GM18951 (cell line): ENCODE data around the gene PRR23C.

Experiments used
- POLR2A ChIP-seq: IDR thresholded peaks from 4 replicates; pipeline ENCODE4 v1.6.1; 2011; ENCODE audit warnings: mild to moderate bottlenecking; ENCODE audit not compliant: insufficient read length, insufficient read depth; ENCODE audit errors: extremely low read depth
- in situ Hi-C: fragments of 300-500 bp; cut with MboI; formaldehyde crosslinking; loops from one replicate; pipeline ENCODE4 v1.12.0; 2022; ENCODE audit warnings: low sequenced_read_pairs, mixed read lengths, inconsistent platforms; ENCODE audit not compliant: unreplicated experiment

Gene PRR23C

GRCh38 chr3:139024968-139025367, 19.7 kb downstream of the PRR23C start:
- in situ Hi-C loops = no loop called here
- TF ChIP-seq POLR2A = no peak

GRCh38 chr3:139020868-139021234, 23.8 kb downstream of the PRR23C start, which contains the start of gene PRR23B:
TSS of gene PRR23B (minus strand) at chr3:139020926. CDS start at chr3:139020661, 265 bp downstream.
- in situ Hi-C loops = no loop called here
- TF ChIP-seq POLR2A = no peak

- in situ Hi-C loops = no loop called here
- TF ChIP-seq POLR2A = no peak
Observed at GRCh38 chr3:139020036-139020867, 24.4 kb downstream of the PRR23C start.

- no peak for TF ChIP-seq POLR2A
- in situ Hi-C loops = no loop called here
Observed at GRCh38 chr3:139016430-139017048, 28.2 kb downstream of the PRR23C start.

DNA sequence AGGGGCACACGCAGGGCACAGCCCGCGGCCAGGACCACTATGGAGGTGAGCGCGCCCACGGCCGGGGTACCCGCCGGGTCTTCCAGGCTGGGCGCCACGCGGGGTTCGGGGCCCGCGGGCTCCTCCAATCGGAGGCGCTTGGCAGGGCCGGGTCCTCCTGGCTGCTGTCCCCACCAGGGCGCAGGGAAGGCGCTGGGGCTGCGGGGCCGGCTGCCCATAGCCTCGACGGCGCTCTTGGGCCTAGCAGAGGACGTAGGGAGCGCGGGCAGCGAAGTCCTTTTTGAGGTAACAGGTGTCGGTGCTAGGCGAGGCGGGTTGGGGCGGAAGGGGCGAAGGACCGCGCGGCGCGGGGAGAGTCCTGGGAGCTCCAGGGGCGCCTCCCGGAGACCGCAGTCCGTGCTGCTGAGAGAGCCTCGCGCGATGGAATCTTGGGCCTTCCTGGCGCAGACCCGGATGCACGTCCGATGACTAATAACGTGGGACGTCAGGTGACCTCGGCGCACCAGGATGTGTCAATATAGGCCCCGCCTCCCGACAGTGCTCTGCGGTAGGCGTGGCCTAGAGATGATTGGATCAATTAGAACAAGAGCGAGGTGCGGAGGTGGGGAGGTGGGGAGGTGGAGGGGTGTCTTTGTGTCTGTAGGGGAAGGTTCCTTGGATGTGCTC, 38.5 kb downstream of the PRR23C start, which contains the start of gene PRR23A:
Gene PRR23A (minus strand): TSS at position 218 of the 666 bp plus-strand sequence. CDS start 0 bp downstream, at position 218.
- in situ Hi-C loops = no loop called here
- TF ChIP-seq POLR2A = no peak

GRCh38 chr3:139005356-139005993, 39.2 kb downstream of the PRR23C start:
- TF ChIP-seq POLR2A = no peak
- in situ Hi-C loops = no loop called here

DNA sequence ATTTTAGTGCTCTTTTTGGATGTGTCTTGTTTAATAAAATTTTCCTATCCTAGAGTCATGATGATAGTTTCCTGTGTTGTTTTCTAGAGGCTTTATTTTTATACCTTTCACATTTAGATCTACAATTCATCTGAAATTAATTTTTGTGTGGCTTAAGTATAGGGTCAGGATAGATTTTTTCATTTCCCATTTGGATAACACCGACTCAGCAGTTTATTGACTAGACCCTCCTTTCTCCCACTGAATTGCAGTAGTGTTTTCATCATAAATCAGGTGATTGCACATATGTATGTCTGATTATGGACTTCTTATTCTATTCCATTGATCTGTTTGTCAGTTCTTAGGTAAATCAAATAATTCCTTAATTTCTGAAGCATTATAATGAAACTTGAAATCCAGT, 49.0 kb downstream of the PRR23C start:
- in situ Hi-C loops = no loop called here

More for the DNA sequence above, 49.0 kb downstream of the PRR23C start:
- no peak for TF ChIP-seq POLR2A
